PC-9 (cell line): ENCODE data around the gene GLO1.

ENCODE experiments used
- CTCF ChIP-seq: fragments of 200-600 bp; sonication (generic); conservative IDR thresholded peaks from 2 replicates; pipeline ENCODE4 v1.6.1; 2017; ENCODE audit warnings: mixed run types, antibody characterized with exemption, mild to moderate bottlenecking, moderate library complexity
- EZH2 ChIP-seq: fragments of 200-600 bp; sonication (generic); IDR thresholded peaks from 2 replicates; pipeline ENCODE4 v1.8.0; 2017; ENCODE audit warnings: antibody characterized with exemption, low read depth

GRCh38 chr6:38681850-38682249, 21.1 kb downstream of the GLO1 start:
- TF ChIP-seq CTCF = no peak
- TF ChIP-seq EZH2 = no peak
